HEK293 (cell line): ENCODE data around the gene RPL10A.
"Not testable (repeated sequence)": the region's sequence is repeated elsewhere in the genome, so short reads cannot be mapped to it uniquely, and the experiment has no call there.

Source experiments
- CTCF ChIA-PET: fragments of 350-600 bp; formaldehyde crosslinking; extraction: SDS; loops from one replicate; lab custom pipeline; 2021; ENCODE audit warnings: antibody characterized with exemption; lab: Yijun Ruan, JAX
- POLR2A ChIA-PET: fragments of 300-600 bp; formaldehyde crosslinking; extraction: SDS; loops from one replicate; lab custom pipeline; 2020; ENCODE audit warnings: antibody characterized with exemption, inconsistent platforms; lab: Yijun Ruan, JAX
- H3K27ac ChIP-seq: fragments of 200-500 bp; sonication (Bioruptor generic); 2 replicates; pipeline ENCODE4 v1.5.1; 2014; ENCODE audit warnings: low read depth, low read length, control low read depth, inconsistent platforms; ENCODE audit errors: extremely low read depth
- H3K36me3 ChIP-seq, 2 experiments: fragments of 200-500 bp in 1 of 2; sonication (Bioruptor generic) in 1 of 2; 1 replicate in 1 of 2; 2 replicates in 1 of 2; pipeline ENCODE4 v1.5.1; 2014 to 2017; ENCODE audit warnings: inconsistent platforms in 2 of 2, low read length in 2 of 2; ENCODE audit not compliant: control insufficient read depth in 2 of 2, insufficient read depth in 1 of 2
- H3K4me1 ChIP-seq: fragments of 200-500 bp; sonication (Bioruptor generic); 2 replicates; pipeline ENCODE4 v1.5.1; 2014; ENCODE audit warnings: mild to moderate bottlenecking, low read length, inconsistent platforms; ENCODE audit not compliant: control insufficient read depth, insufficient read depth
- H3K4me3 ChIP-seq: 2 replicates; pipeline ENCODE4 v1.5.1; 2011; ENCODE audit warnings: low read depth, mild to moderate bottlenecking, control low read depth, low read length, moderate library complexity
- H3K9me3 ChIP-seq: fragments of 200-500 bp; sonication (Bioruptor generic); 2 replicates; pipeline ENCODE4 v1.5.1; 2014; ENCODE audit warnings: low read depth, low read length, inconsistent platforms; ENCODE audit not compliant: control insufficient read depth, insufficient read depth
- EGR2 ChIP-seq: fragments of 450-650 bp; formaldehyde crosslinking; IDR thresholded peaks from 2 replicates; pipeline ENCODE4 v1.5.1; 2016; ENCODE audit warnings: low read depth, missing biosample characterization, missing genetic modification characterization
- ZBTB7A ChIP-seq: fragments of 450-650 bp; formaldehyde crosslinking; IDR thresholded peaks from 2 replicates; pipeline ENCODE4 v1.5.1; 2016; ENCODE audit warnings: low read depth, missing biosample characterization, missing genetic modification characterization
- ZFHX2 ChIP-seq: fragments of 450-650 bp; formaldehyde crosslinking; conservative IDR thresholded peaks from 2 replicates; pipeline ENCODE4 v1.5.1; 2016; ENCODE audit warnings: missing biosample characterization, missing genetic modification characterization
- ZNF121 ChIP-seq: fragments of 450-650 bp; formaldehyde crosslinking; IDR thresholded peaks from 2 replicates; pipeline ENCODE4 v1.5.1; 2016; ENCODE audit warnings: missing biosample characterization, missing genetic modification characterization
- ZNF140 ChIP-seq: fragments of 450-650 bp; formaldehyde crosslinking; IDR thresholded peaks from 2 replicates; pipeline ENCODE4 v1.5.1; 2016; ENCODE audit warnings: missing biosample characterization, missing genetic modification characterization
- ZNF239 ChIP-seq: fragments of 450-650 bp; formaldehyde crosslinking; IDR thresholded peaks from 2 replicates; pipeline ENCODE4 v1.5.1; 2016; ENCODE audit warnings: missing biosample characterization, missing genetic modification characterization
- ZNF266 ChIP-seq: fragments of 450-650 bp; formaldehyde crosslinking; IDR thresholded peaks from 2 replicates; pipeline ENCODE4 v1.5.1; 2016; ENCODE audit warnings: missing biosample characterization, missing genetic modification characterization, low read depth
- ZNF654 ChIP-seq: fragments of 450-650 bp; formaldehyde crosslinking; IDR thresholded peaks from 2 replicates; pipeline ENCODE4 v1.5.1; 2016; ENCODE audit warnings: low read depth, missing biosample characterization, missing genetic modification characterization
- ZNF658 ChIP-seq: fragments of 450-650 bp; formaldehyde crosslinking; IDR thresholded peaks from 2 replicates; pipeline ENCODE4; 2016; ENCODE audit warnings: missing biosample characterization, missing genetic modification characterization
- ZNF747 ChIP-seq: fragments of 450-650 bp; formaldehyde crosslinking; IDR thresholded peaks from 2 replicates; pipeline ENCODE4 v1.5.1; 2016; ENCODE audit warnings: missing biosample characterization, missing genetic modification characterization
- TF ChIP-seq, protein P1 (sequence below): fragments of 450-650 bp; formaldehyde crosslinking; IDR thresholded peaks from 2 replicates; pipeline ENCODE4 v1.5.1; 2016; ENCODE audit warnings: missing biosample characterization, missing genetic modification characterization
- TF ChIP-seq, protein P2 (sequence below): fragments of 450-650 bp; formaldehyde crosslinking; IDR thresholded peaks from 2 replicates; pipeline ENCODE4 v1.5.1; 2017; ENCODE audit warnings: missing biosample characterization, missing genetic modification characterization

Gene RPL10A

DNA sequence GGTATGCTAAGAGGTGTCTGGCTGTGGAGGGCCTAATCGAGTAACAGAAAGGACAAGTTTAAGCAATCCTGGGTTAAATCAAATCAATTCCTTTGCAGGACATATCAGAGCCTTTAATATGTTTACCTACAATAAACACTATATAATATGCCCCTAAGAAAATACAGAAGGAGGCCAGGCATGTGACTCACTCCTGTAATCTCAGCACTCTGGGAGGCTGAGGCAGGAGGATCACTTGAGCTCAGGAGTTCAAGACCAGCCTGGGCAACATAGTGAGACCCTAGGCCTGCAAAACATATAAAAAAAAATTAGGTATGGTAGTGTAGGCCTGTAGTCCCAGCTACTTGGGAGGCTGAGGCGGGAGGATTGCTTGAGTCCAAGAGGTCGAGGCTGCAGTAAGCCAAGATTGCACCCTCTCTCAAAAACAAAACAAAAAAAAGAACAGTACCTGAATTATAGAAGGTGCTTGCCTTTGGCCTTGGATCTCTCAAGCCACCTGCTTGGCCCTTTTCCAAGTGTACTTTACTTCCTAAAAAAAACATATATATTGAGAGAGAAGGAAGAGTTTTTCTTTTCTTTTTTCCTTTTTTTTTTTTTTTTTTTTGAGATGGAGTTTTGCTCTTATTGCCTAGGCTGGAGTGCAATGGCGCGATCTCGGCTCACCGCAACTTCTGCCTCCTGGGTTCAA is 29.7 kb upstream of the RPL10A start:
- H3K4me1 ChIP-seq, H3K9me3 ChIP-seq, H3K4me3 ChIP-seq, H3K36me3 ChIP-seq, H3K27ac ChIP-seq: not testable (repeated sequence)
- ChIA-PET CTCF (interaction anchor here (0.7 to 6.6 kb wide), 2 partner anchors 11 to 643 kb away, joined by 4 to 39 read pairs; no protein-coding TSS in a partner anchor), POLR2A (interaction anchor here (0.8 to 1.6 kb wide), 2 partner anchors 11 to 17 kb away, joined by 3 to 4 read pairs; no protein-coding TSS in a partner anchor)
- TF ChIP-seq ZNF239 (tag by site-specific recombination): peak; percentile 94
- peak; percentile 95 for TF ChIP-seq ZNF121 (tag by site-specific recombination)

DNA sequence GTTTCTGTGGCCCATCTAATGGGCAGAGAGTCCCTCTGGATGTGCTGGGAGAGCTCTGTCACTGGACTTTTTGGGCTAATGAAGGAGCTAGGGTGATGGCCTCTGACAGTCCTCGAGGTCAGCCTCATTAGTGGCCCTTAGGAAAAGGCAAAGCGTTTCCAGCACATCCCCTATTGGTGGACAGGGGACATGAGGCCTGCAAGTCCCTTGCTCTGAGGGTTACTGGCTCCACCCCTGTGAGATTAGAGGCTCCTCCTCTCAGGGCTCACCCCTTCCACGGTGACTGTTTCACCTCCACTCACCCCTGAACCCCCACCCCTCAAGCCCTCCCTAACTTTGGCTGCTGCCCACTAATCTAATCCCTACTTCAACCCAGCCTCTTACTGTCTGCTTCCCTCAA is 28.9 kb upstream of the RPL10A start:
- CTCF ChIA-PET: interaction anchor here (1.0 kb wide), 1 partner anchor 11 kb away, joined by 6 read pairs; no protein-coding TSS in a partner anchor

DNA sequence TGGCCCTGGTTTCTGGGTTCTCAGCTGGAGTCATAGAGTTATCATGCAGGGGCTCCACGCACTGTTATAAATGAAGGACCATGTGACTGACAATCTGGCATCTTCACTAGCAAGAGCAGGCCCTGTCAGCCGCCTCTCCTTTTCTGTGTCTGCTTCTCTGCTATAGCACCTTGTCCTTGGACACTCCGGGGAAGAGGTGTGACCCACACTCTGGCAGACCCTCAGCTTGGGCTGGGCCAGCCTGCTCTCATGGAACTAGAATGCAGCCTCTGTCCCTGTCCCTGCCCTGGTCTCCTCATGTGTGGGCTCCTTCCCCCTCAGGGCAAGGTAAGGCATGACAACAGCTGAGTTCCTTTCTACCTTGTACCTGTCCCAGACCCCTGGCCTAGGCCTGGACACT is 27.0 kb upstream of the RPL10A start:
- Histone ChIP-seq H3K27ac (no peak overlapping the region), H3K4me3 (no peak overlapping the region), H3K36me3 (no peaks in the 10 kb centered on the region), H3K9me3 (no peaks in the 10 kb centered on the region), H3K4me1 (no peaks in the 10 kb centered on the region)
- no peak for TF ChIP-seq ZBTB7A (tag by site-specific recombination)
- CTCF ChIA-PET: interaction anchor here (0.6 kb wide), 2 partner anchors 25 to 127 kb away, joined by 4 read pairs; no protein-coding TSS in a partner anchor
- POLR2A ChIA-PET: no interaction called here

More for the DNA sequence above, 28.9 kb upstream of the RPL10A start:
- no peaks in the 10 kb centered on the region for H3K9me3 ChIP-seq
- TF ChIP-seq ZNF654 (tag by site-specific recombination): no peak
- H3K4me1 ChIP-seq: peaks cover 4% of the 10 kb centered on the region; the same call in 1 of the 2 replicates
- H3K4me3 ChIP-seq: no peak overlapping the region
- H3K36me3 ChIP-seq: no peaks in the 10 kb centered on the region
- no peak overlapping the region for H3K27ac ChIP-seq
- POLR2A ChIA-PET: no interaction called here

DNA sequence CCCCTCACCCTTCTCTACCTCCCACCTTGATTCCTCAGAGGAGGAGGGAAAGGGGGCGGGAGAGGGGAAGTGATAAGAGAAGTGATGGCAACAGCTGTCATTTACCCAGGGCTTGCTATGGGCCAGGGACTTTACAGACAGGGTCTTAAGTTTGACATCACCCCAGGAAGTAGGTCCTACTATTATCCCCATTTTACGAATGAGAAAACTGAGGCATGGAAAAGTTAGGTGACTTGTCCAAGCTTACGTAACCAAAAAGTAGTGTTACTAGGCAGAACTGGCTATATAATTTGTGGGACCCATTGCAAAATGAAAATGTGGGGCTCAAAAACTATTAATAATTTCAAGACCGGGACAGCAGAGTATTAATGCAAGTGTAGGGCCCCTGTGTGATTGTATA is 26.6 kb upstream of the RPL10A start:
- H3K4me3 ChIP-seq: no peak overlapping the region
- ChIA-PET POLR2A (no interaction called here), CTCF (interaction anchor here (0.6 kb wide), 1 partner anchor 25 kb away, joined by 4 read pairs; no protein-coding TSS in a partner anchor)

More for the DNA sequence above, 26.6 kb upstream of the RPL10A start:
- no peaks in the 10 kb centered on the region for H3K4me1 ChIP-seq
- H3K9me3 ChIP-seq: no peaks in the 10 kb centered on the region
- no peak overlapping the region for H3K27ac ChIP-seq
- no peaks in the 10 kb centered on the region for H3K36me3 ChIP-seq
- TF ChIP-seq ZNF747 (tag by site-specific recombination) (no peak), ZNF140 (tag by site-specific recombination) (no peak), ZFHX2 (tag by site-specific recombination) (0 out of 2 replicates have a peak, but pooled peaks have one; percentile 20), EGR2 (tag by site-specific recombination) (peak; percentile 41; the same call in 1 of the 2 replicates), ZBTB7A (tag by site-specific recombination) (no peak), ZNF266 (tag by site-specific recombination) (no peak), ZNF658 (tag by site-specific recombination) (no peak)
- TF ChIP-seq, protein P1, sequence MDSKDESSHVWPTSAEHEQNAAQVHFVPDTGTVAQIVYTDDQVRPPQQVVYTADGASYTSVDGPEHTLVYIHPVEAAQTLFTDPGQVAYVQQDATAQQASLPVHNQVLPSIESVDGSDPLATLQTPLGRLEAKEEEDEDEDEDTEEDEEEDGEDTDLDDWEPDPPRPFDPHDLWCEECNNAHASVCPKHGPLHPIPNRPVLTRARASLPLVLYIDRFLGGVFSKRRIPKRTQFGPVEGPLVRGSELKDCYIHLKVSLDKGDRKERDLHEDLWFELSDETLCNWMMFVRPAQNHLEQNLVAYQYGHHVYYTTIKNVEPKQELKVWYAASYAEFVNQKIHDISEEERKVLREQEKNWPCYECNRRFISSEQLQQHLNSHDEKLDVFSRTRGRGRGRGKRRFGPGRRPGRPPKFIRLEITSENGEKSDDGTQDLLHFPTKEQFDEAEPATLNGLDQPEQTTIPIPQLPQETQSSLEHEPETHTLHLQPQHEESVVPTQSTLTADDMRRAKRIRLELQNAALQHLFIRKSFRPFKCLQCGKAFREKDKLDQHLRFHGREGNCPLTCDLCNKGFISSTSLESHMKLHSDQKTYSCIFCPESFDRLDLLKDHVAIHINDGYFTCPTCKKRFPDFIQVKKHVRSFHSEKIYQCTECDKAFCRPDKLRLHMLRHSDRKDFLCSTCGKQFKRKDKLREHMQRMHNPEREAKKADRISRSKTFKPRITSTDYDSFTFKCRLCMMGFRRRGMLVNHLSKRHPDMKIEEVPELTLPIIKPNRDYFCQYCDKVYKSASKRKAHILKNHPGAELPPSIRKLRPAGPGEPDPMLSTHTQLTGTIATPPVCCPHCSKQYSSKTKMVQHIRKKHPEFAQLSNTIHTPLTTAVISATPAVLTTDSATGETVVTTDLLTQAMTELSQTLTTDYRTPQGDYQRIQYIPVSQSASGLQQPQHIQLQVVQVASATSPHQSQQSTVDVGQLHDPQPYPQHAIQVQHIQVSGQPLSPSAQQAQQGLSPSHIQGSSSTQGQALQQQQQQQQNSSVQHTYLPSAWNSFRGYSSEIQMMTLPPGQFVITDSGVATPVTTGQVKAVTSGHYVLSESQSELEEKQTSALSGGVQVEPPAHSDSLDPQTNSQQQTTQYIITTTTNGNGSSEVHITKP: no peak
- TF ChIP-seq, protein P2, sequence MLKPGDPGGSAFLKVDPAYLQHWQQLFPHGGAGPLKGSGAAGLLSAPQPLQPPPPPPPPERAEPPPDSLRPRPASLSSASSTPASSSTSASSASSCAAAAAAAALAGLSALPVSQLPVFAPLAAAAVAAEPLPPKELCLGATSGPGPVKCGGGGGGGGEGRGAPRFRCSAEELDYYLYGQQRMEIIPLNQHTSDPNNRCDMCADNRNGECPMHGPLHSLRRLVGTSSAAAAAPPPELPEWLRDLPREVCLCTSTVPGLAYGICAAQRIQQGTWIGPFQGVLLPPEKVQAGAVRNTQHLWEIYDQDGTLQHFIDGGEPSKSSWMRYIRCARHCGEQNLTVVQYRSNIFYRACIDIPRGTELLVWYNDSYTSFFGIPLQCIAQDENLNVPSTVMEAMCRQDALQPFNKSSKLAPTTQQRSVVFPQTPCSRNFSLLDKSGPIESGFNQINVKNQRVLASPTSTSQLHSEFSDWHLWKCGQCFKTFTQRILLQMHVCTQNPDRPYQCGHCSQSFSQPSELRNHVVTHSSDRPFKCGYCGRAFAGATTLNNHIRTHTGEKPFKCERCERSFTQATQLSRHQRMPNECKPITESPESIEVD: no peak
